AG04449 (cell line): ENCODE results near the gene FGF14.

ENCODE experiments used
- CTCF ChIA-PET: fragments of 350-600 bp; formaldehyde crosslinking; extraction: SDS; loops from one replicate; lab custom pipeline; 2021; ENCODE audit warnings: antibody characterized with exemption; lab: Yijun Ruan, JAX
- POLR2A ChIA-PET: fragments of 400-600, 350-600 bp; formaldehyde crosslinking; extraction: SDS; loops from one replicate; lab custom pipeline; 2020; ENCODE audit warnings: antibody characterized with exemption, inconsistent platforms; lab: Yijun Ruan, JAX
- DNase-seq: peaks from one replicate; pipeline ENCODE4 v3.0.0-alpha.2; 2010; ENCODE audit warnings: low read depth, low spot score
- H3K4me3 ChIP-seq: 2 replicates; pipeline ENCODE4 v1.5.1; 2011; ENCODE audit warnings: low read depth, mild to moderate bottlenecking, control low read depth, low read length
- TF ChIP-seq, protein P1 (sequence below): IDR thresholded peaks from one replicate; pipeline ENCODE4 v1.5.1; 2011; ENCODE audit warnings: mild to moderate bottlenecking, moderate library complexity, low read length, control low read depth, inconsistent platforms; ENCODE audit not compliant: insufficient read depth; ENCODE audit errors: missing control alignments

FGF14 gene

DNA sequence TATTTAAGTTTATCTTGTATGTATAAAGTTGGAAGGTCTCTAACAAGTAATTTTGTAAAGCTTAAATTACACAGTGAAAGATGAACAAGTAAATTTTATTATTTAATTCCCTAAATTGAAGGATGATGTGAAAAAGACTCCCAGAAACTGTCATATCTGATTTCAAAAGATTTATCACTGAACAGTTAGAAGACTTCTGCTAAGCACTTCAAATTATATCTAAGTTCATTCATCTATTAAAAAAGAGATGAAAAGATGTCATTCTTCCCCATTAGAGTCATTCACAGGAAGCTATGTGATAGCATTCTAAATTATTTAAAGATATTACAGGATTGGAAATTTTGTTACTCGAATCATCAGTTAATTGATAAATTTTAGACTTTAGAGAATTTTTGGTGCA lies 590.0 kb downstream of the FGF14 start:
- no peak for DNase-seq
- POLR2A ChIA-PET, result interaction anchor here (0.6 kb wide), 1 partner anchor 929 kb away, joined by 4 read pairs; no protein-coding TSS in a partner anchor
- CTCF ChIA-PET, result no interaction called here
- TF ChIP-seq, protein P1, sequence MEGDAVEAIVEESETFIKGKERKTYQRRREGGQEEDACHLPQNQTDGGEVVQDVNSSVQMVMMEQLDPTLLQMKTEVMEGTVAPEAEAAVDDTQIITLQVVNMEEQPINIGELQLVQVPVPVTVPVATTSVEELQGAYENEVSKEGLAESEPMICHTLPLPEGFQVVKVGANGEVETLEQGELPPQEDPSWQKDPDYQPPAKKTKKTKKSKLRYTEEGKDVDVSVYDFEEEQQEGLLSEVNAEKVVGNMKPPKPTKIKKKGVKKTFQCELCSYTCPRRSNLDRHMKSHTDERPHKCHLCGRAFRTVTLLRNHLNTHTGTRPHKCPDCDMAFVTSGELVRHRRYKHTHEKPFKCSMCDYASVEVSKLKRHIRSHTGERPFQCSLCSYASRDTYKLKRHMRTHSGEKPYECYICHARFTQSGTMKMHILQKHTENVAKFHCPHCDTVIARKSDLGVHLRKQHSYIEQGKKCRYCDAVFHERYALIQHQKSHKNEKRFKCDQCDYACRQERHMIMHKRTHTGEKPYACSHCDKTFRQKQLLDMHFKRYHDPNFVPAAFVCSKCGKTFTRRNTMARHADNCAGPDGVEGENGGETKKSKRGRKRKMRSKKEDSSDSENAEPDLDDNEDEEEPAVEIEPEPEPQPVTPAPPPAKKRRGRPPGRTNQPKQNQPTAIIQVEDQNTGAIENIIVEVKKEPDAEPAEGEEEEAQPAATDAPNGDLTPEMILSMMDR, result no peak
- no peak overlapping the region for H3K4me3 ChIP-seq

DNA sequence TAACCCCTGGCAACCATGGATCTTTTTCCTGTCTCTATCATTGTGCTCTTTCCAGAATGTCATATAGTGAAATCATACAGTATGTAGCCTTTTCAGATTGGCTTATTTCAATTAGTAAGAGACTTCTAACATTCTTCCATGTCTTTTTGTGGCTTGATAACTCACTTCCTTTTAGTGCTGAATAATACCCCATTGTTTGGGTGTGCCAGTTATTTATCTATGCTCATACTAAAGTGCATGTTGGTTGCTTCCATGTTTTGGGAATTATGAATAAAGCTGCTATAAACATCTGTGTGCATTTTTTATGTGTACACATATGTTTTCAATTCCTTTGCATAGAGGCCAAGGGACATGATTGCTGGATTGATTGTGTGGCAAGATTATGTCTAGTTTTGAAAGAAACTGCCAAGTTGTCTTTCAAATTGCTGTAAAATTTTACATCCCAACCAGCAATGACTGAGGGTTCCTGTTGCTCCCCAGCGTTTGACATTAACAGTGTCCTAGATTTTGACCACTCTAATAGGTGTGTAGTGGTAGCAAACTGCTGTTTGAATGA lies 590.5 kb downstream of the FGF14 start:
- DNase-seq, result no peak

DNA sequence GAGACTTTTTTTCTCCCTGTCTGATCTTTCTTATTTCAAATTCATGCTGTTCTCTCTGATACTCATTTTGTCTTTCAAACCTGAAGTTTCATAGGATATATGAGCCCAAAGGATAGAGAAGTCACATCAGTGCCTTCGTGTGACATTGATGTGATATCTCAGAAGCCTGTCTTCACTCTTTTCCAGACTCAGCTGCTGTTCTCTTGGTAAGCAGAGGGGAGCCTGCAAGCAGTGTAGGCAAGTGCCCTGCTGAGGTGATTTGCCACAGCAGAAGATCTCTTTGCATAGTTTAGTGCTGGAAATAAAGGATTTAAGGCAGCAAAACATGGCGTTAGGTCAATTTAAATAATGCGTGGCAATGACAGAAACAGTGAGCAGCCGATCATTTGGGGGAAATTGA lies 602.7 kb downstream of the FGF14 start:
- ChIA-PET CTCF (no interaction called here), POLR2A (no interaction called here)
- H3K4me3 ChIP-seq, result no peak overlapping the region
- no peak for DNase-seq
- TF ChIP-seq, protein P1, result no peak

More for the DNA sequence above, 590.5 kb downstream of the FGF14 start:
- ChIA-PET CTCF (no interaction called here), POLR2A (interaction anchor here (0.6 kb wide), 1 partner anchor 928 kb away, joined by 4 read pairs; no protein-coding TSS in a partner anchor)
- TF ChIP-seq, protein P1, result no peak
- H3K4me3 ChIP-seq, result no peak overlapping the region

DNA sequence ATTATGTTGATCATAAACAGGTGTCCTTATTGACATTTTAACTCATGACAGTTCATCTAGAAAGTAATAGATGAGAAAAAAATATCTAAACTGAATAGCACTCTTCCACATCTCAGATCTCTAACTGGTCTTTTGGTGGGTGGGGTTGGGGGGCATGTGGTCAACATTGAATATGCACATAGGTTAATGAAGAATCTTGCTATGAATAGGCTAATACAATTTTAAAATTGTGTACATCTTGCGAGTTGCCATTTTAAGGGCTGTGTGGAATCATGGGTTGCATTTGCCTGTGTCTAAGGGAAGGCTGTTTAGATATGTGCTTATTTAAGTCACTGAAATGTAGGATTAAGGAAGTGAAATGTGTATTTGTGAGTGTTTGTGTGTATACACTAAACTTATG lies 603.4 kb downstream of the FGF14 start:
- H3K4me3 ChIP-seq, result no peak overlapping the region
- DNase-seq, result no peak
- TF ChIP-seq, protein P1, result no peak
- CTCF ChIA-PET, result no interaction called here
- POLR2A ChIA-PET, result no interaction called here

DNA sequence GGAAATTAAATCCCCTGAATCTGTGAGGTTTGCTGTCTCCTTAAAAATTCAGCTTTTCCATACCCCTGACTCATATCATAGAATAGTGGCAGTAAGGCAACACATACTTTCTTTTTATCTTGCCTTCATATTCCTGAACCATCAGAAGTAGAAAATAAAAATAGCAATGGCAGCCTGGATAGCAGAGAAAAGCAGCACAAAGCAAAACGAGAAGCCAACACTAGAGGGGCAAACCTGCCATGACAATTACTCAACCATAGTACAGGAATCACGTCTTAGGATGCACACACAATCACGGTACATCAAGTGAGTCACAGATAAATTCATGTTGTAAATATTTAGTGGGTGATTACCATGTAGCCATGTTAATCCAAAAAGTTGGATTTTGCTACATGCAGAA lies 606.4 kb downstream of the FGF14 start:
- CTCF ChIA-PET, result no interaction called here
- no peak overlapping the region for H3K4me3 ChIP-seq
- TF ChIP-seq, protein P1, result no peak
- POLR2A ChIA-PET, result no interaction called here
- DNase-seq, result no peak

DNA sequence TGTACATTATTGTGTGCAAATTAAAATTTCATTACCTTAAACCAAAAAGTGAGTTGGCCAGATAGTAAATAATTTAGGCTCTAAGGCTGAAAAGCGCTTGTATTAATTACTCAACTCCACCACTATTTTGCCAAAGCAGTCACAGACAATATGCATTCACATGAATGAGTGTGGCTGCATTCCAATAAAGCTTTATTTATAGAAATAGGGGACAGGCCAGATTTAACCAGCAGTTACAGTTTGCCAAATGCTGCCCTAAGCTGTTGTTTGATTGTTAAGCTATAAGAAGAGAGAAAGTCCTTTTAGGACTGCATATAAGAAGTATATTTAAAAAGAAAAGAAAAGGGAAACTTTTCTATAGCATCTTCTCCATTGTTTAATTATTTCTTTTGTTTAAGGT lies 606.8 kb downstream of the FGF14 start:
- DNase-seq, result no peak
- CTCF ChIA-PET, result no interaction called here
- POLR2A ChIA-PET, result no interaction called here
- no peak overlapping the region for H3K4me3 ChIP-seq
- TF ChIP-seq, protein P1, result no peak
